HG02623 (cell line): ENCODE measurements around the gene ZCWPW2.

Experiments used
- ATAC-seq: cut with Tn5 transposase; IDR thresholded peaks from one replicate; pipeline ENCODE4 v1.9.1; 2021; ENCODE audit warnings: moderate library complexity; ENCODE audit not compliant: unreplicated experiment

Gene ZCWPW2

DNA sequence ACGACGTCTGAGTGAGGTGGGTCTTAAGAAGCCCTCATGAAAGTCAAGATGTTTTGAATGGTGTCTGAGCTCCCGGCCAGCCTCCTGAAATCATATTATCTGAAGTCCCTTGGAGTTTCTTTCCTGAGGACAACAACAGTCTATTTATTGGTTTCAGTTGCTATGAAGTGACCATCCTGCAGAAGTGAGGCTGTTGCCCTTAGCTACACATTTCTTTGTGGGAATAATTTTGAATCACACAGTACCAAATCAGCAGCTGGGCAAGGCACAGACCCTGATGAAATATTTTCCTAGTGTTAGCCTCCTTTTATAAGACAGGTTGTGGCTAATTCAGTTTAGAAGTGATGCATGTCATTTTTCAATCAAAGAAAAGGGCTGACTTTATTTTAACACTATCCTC, 220.8 kb downstream of the ZCWPW2 start:
- no peak for ATAC-seq

DNA sequence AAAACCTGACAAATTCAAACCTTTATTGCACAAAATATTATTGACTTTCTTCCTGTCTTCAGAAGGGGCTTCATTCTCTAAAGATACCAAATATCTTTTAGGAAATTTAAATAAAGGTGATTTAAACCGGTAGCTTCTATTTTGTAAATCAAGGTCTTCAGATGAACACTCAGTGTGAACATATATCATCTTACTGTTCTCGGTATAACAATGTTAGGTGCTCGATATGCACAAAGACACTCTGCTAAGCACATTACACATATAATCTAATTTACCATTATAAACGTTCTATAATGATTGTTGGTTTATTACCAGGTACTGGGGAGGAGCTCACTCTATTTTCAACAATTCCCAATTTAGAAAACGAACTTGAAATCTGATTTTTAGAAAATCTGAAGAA, 225.5 kb downstream of the ZCWPW2 start:
- no peak for ATAC-seq

- no peak for ATAC-seq
Observed at GRCh38 chr3:28575100-28575745, 226.7 kb downstream of the ZCWPW2 start.
